K562 (cell line): ENCODE results near the gene RPL11. TPM values are rescaled to one million over a fixed set of nuclear protein-coding genes. Genes with fewer than 3 reads are reported as not detected.

Experiments
- ARID2 ChIP-seq: fragments of 450-650 bp; IDR thresholded peaks from 2 replicates; pipeline ENCODE4 v1.6.1; 2017; ENCODE audit warnings: antibody characterized with exemption, mild to moderate bottlenecking
- ARNT ChIP-seq, 2 experiments: fragments of 450-650 bp; IDR thresholded peaks; 2 replicates each; pipeline ENCODE4 v1.6.1; 2016; ENCODE audit warnings: mild to moderate bottlenecking in 1 of 2
- ATF3 ChIP-seq, 2 experiments: fragments of 450-650 bp in 1 of 2; sonication (generic) in 1 of 2; formaldehyde crosslinking in 1 of 2; IDR thresholded peaks in 1 of 2; conservative IDR thresholded peaks in 1 of 2; 2 replicates each; pipeline versions ENCODE4 v1.6.1 to v1.8.1; 2016 to 2023; ENCODE audit warnings: mild to moderate bottlenecking in 2 of 2, moderate library complexity in 2 of 2, inconsistent platforms in 1 of 2, missing genetic modification reagents in 1 of 2
- CC2D1A ChIP-seq: fragments of 450-650 bp; IDR thresholded peaks from 2 replicates; pipeline ENCODE4 v1.6.1; 2017; ENCODE audit warnings: mild to moderate bottlenecking
- CEBPB ChIP-seq: fragments of 450-650 bp; IDR thresholded peaks from 2 replicates; pipeline ENCODE4 v1.6.1; 2016; ENCODE audit warnings: missing genetic modification characterization, missing compliant biosample characterization
- CEBPG ChIP-seq, 3 experiments: fragments of 200-800 bp in 1 of 3; sonication (Bioruptor generic) in 1 of 3; sonication (generic) in 1 of 3; formaldehyde crosslinking in 1 of 3; IDR thresholded peaks in 2 of 3; conservative IDR thresholded peaks in 1 of 3; 2 replicates each; pipeline versions ENCODE4 v1.6.1 to v1.8.0; 2016 to 2022; ENCODE audit warnings: missing compliant biosample characterization in 2 of 3, missing genetic modification characterization in 2 of 3, mild to moderate bottlenecking in 1 of 3, missing genetic modification reagents in 1 of 3
- ETV1 ChIP-seq: fragments of 450-650 bp; conservative IDR thresholded peaks from 2 replicates; pipeline ENCODE4 v1.6.1; 2016; ENCODE audit warnings: missing genetic modification characterization, control low read depth, low read depth, missing compliant biosample characterization
- FOSL1 ChIP-seq: fragments of 200-800 bp; sonication (Bioruptor generic); conservative IDR thresholded peaks from 2 replicates; pipeline ENCODE4 v1.6.1; 2016; ENCODE audit warnings: missing genetic modification characterization, missing compliant biosample characterization
- GABPB1 ChIP-seq: sonication (generic); formaldehyde crosslinking; IDR thresholded peaks from 2 replicates; pipeline ENCODE4 v1.8.0; 2022; ENCODE audit warnings: mild to moderate bottlenecking, missing genetic modification reagents
- IFI16 ChIP-seq: fragments of 250-450 bp; sonication (Bioruptor Pico); IDR thresholded peaks from 2 replicates; pipeline ENCODE4 v2.1.2; 2022; ENCODE audit warnings: mild to moderate bottlenecking, inconsistent platforms
- KDM1A ChIP-seq, 2 experiments: fragments of 450-650 bp; IDR thresholded peaks; 2 replicates each; pipeline ENCODE4 v1.6.1; 2016; ENCODE audit warnings: mild to moderate bottlenecking in 2 of 2
- NFRKB ChIP-seq: fragments of 450-650 bp; IDR thresholded peaks from 2 replicates; pipeline ENCODE4 v1.6.1; 2016; ENCODE audit warnings: low read depth
- NR2C1 ChIP-seq, 2 experiments: fragments of 450-650 bp; IDR thresholded peaks; 2 replicates each; pipeline ENCODE4 v1.6.1; 2017; ENCODE audit warnings: mild to moderate bottlenecking in 2 of 2, antibody characterized with exemption in 1 of 2, inconsistent platforms in 1 of 2, missing compliant biosample characterization in 1 of 2, missing genetic modification characterization in 1 of 2
- NR2C2 ChIP-seq, 2 experiments: fragments of 200-800 bp in 1 of 2; sonication (Bioruptor generic) in 1 of 2; sonication (generic) in 1 of 2; formaldehyde crosslinking in 1 of 2; IDR thresholded peaks; 2 replicates each; pipeline versions ENCODE4 v1.6.1 to v1.8.0; 2016 to 2022; ENCODE audit warnings: mild to moderate bottlenecking in 1 of 2, missing compliant biosample characterization in 1 of 2, missing genetic modification characterization in 1 of 2, missing genetic modification reagents in 1 of 2
- PRDM10 ChIP-seq: fragments of 450-650 bp; IDR thresholded peaks from 2 replicates; pipeline ENCODE4 v1.6.1; 2018; ENCODE audit not compliant: partially characterized antibody
- RAD21 ChIP-seq, 2 experiments: fragments of 250-450 bp in 1 of 2; fragments of 450-650 bp in 1 of 2; sonication (Bioruptor Pico) in 1 of 2; formaldehyde crosslinking in 1 of 2; IDR thresholded peaks in 1 of 2; conservative IDR thresholded peaks in 1 of 2; 2 replicates each; pipeline versions ENCODE4 v1.4.0 to v1.8.0; 2020 to 2022; ENCODE audit warnings: mild to moderate bottlenecking in 2 of 2, moderate library complexity in 1 of 2
- STAT5B ChIP-seq: fragments of 250-450 bp; sonication (Bioruptor Pico); IDR thresholded peaks from 2 replicates; pipeline ENCODE4 v1.8.0; 2021; ENCODE audit warnings: mild to moderate bottlenecking, inconsistent platforms
- USF1 ChIP-seq: sonication (generic); formaldehyde crosslinking; IDR thresholded peaks from 2 replicates; pipeline ENCODE4 v1.9.0; 2022; ENCODE audit warnings: mild to moderate bottlenecking, missing genetic modification reagents
- WHSC1 ChIP-seq: IDR thresholded peaks from one replicate; pipeline ENCODE4 v1.6.1; 2012; ENCODE audit warnings: low read length, control low read depth, inconsistent platforms
- ZNF699 ChIP-seq: fragments of 250-450 bp; sonication (Bioruptor Pico); IDR thresholded peaks from 2 replicates; pipeline ENCODE4 v1.8.0; 2021; ENCODE audit warnings: mild to moderate bottlenecking, moderate library complexity; ENCODE audit not compliant: insufficient replicate concordance
- polyA plus RNA-seq, 8 experiments: library from polyadenylated mRNA; depleted of rRNA in 4 of 8; stranded (reverse) in 5 of 8; unstranded in 3 of 8; fragments of >200 nt; fragmentation: Nextera tagmentation in 2 of 8; fragmentation: Illumina TruSeq in 1 of 8; extraction: Ambion mirVana in 2 of 8; extraction: Trizol in 1 of 8; gene quantifications; 2 replicates each; pipeline versions ENCODE4 v1.2.1 to v1.2.3, GENCODE V29; 2011 to 2014; ENCODE audit warnings: inconsistent platforms in 1 of 8, missing spikeins in 1 of 8
- total RNA-seq, 7 experiments: library from RNA; depleted of rRNA in 6 of 7; stranded (reverse); fragments of >200 nt in 6 of 7; fragmentation: Illumina TruSeq in 2 of 7; extraction: Trizol in 2 of 7; gene quantifications; 2 replicates each; pipeline versions ENCODE4 v1.2.1 to v1.2.3, GENCODE V29; 2011 to 2021; ENCODE audit warnings: low replicate concordance in 1 of 7

The RPL11 gene
- total and polyA plus RNA-seq, 9 of the 15 experiments (the other 6 are each of a cell fraction or from before 2014, with no cell fraction given), result 1,781 to 4,526 (median 3,111) TPM

GRCh38 chr1:23664837-23665795, 26.5 kb upstream of the RPL11 start (continued):
- TF ChIP-seq ATF3 (IDR thresholded peaks at IDR 0.05) (no peak), ATF3 (CRISPR knock-in tag; conservative IDR thresholded peaks at IDR 0.05) (no peak), NFRKB (no peak), PRDM10 (peak; percentile 38), KDM1A (IDR thresholded peaks at IDR 0.05) (0 out of 4 replicates have a peak, but pooled peaks of 1 of the 2 experiments have one; percentile 12), NR2C2 (CRISPR knock-in tag; IDR thresholded peaks at IDR 0.05) (peak; percentile 88), NR2C2 (tag; IDR thresholded peaks at IDR 0.05) (peak; percentile 94), GABPB1 (CRISPR knock-in tag) (peak; percentile 20; the same call in 1 of the 2 replicates), ETV1 (tag) (peak; percentile 20; the same call in 1 of the 2 replicates), FOSL1 (tag) (no peak), WHSC1 (no peak), NR2C1 (IDR thresholded peaks at IDR 0.05) (peak; percentile 92), NR2C1 (tag; IDR thresholded peaks at IDR 0.05) (peak; percentile 94), RAD21 (CRISPR knock-in tag; conservative IDR thresholded peaks at IDR 0.05 in 1 of 2, IDR thresholded peaks at IDR 0.05 in 1 of 2) (peak; percentile 34 to 52), ARNT (IDR thresholded peaks at IDR 0.05) (peak in 1 of 2 experiments; percentile 51; a peak in 1 of 4 replicates), IFI16 (CRISPR knock-in tag) (no peak), ARID2 (0 out of 2 replicates have a peak, but pooled peaks have one; percentile 34), CEBPG (CRISPR knock-in tag; IDR thresholded peaks at IDR 0.05) (peak; percentile 46), CEBPG (tag; conservative IDR thresholded peaks at IDR 0.05 in 1 of 2, IDR thresholded peaks at IDR 0.05 in 1 of 2) (peak in 1 of 2 experiments; percentile 65; a peak in 2 of 4 replicates), CC2D1A (peak; percentile 40; the same call in 1 of the 2 replicates), USF1 (CRISPR knock-in tag) (0 out of 2 replicates have a peak, but pooled peaks have one; percentile 12), CEBPB (tag) (peak; percentile 70; the same call in 1 of the 2 replicates), STAT5B (CRISPR knock-in tag) (no peak), ZNF699 (CRISPR knock-in tag) (no peak)
